GM21447 (cell line): ENCODE results near the gene CLK4.

Experiments
- ATAC-seq: cut with Tn5 transposase; IDR thresholded peaks from one replicate; pipeline ENCODE4 v1.9.1; 2021; ENCODE audit not compliant: unreplicated experiment

Gene CLK4

DNA sequence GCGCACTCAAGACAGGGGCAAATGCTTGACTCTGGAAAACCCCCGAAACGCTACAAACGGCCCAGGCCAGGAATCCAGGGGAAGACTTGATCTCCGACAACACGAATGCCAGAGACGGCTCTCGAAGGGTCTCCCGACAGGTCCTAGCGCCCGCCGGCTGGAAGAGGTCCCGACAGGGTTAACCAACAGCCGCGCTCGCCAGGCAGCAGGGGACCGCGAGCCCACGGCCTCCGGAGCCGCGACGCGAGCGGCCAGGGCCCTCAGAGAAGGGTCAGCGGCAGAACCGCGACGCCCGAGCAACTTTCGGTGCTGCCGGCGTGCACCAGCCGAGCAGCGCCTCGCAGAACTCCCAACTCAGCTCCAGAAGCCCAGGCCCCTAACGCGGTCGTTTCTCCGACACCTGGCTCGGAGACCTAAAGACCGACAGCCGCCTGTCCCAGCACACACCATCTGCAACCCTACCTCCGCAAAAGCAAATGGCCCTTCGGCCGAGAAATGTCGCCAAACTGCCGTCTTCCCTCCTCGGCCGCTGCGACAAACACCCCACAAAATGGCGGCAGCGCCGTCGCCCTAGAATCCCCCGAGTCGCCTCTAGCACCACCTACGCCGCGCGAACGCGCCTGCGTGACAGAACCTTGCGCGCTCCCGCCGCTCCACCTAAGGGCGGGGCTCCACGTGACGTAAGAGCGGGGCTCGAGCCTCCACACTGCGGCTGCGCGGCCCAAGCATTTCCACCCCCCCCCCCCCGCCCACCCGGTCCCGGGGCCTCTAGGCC, at the start of gene CLK4:
Gene CLK4 (minus strand): TSS at position 567 of the 775 bp plus-strand sequence. CDS start 3,634 bp downstream, outside the sequence.
- ATAC-seq, result peak; percentile 79

DNA sequence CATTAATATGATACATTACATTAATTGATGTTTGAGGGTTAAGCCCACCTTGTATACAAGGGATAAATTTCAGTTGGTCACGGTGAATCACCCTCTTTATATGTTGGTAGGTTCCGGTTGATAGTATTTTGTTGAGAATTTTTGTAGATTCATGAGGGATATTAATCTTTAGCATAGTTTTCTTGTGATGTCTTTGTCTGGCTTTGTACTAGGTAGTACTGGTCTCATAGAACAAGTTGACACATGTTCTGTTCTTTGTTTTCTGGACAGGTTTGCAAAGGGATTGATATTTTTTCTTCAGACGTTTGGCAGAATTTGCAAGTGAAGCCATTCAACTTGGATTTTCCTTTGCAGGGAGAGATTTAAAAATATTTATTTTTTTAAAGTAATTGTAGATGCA, 49.1 kb upstream of the CLK4 start:
- ATAC-seq, result no peak

DNA sequence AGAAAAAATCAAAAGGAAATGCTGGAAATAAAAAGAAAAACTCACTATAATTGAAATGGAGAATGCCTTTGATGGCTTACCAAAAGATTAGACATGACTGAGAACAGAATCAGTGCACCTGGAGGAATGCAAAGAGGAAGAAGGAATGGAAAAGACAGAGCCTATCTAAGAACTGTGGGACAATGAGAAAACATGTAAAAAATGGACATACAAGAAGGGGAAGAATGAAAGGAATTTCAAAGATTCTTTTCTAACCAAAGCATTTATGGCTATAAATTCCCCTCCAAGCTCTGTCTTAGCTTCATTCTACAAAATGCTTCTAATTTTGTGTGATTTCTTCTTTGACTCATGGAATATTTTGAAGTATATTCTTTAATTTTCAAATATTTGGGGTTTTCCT, 47.5 kb upstream of the CLK4 start:
- ATAC-seq, result no peak

DNA sequence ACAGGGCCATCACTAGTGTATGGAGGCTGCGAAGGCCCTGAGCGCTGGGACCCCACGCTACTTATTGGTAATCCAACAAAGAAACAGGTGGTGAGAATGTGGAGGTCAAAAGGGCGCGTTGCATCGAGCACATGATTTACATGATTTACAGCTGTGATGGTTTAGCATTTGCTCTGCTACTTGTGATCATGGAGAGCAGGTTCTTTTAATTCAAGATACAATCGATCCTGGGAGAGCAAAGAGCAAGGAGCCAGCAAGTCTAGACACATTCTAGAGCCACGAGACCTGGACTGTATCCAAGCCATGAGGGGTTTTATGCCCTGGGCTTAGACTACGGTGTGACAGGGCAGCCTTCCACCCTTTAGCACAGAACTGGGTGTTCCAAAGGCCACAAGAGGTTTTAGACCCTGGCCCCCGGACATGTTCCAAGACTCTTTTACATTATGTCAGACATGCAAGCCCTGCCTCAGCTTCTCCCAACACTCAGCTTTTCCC, 47.0 kb upstream of the CLK4 start:
- ATAC-seq, result no peak

DNA sequence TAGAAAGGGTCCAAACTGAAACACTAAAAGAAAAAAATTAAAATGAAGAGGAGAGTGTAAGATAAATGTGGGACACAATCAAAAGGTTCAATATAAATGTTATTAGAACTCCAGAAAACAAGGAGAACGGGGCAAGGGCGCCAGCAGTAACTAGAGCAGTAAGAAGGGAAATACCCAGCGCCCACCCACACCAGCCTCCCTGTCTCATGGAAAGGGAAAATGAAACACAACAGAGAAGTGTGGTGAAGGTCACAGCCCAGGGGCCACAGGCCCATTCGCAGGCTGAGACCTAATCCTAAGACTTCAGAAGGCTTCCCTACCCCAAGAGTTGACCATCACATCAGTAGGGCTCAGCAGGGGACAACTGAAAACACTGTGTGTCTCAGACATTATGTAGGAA, 45.8 kb upstream of the CLK4 start:
- ATAC-seq, result no peak

DNA sequence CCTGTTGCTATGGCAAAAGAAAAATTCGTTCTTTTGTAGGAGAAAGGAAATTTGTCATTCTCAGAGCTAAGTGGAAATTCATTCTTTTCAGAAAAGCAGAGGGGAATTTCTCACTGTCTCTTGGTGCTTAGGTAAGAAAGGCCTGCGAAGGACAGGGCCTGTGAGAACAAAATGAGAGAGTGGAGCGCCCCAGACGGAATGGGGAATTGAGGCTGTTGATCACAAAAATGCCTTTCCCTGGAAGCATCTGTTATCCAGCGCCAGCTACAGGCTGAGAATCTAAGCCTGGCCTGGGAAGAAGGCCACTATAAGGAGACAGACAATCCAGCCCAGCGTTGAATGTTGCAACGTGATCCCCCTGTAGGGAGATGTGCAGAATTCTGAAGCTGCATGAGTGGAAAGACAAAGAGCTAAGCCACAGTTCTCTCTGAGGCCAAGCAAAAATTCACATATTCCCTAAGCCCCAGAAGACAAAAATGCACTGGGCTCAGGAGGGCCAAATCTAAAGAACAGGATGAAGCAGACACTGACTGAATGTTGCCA, 44.8 kb upstream of the CLK4 start:
- ATAC-seq, result no peak

DNA sequence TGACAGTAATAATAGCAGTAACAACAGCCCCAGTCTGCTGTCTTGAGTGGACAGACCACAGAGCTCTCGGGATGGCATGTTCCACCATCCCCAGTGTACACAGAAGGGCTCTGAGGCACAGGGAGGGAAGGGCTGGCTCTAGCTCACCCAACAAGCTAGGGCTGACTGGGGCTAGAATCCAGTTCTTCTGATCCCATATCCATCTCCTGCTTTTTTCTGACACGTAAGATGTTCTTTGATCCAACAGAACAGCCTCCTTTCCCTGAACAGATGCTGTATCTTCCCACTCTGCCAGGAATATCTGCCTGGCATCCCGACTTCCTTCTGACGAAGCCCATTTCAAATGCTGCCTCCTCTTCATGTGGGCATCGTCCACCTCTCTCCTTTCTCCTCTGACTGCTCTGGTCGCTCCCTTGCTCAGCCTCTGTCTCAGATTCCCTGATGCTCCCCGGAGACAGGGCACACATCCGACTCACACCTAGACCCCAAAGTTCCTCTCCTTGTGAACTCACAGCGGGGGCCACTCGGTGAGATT, 43.6 kb upstream of the CLK4 start:
- ATAC-seq, result no peak

DNA sequence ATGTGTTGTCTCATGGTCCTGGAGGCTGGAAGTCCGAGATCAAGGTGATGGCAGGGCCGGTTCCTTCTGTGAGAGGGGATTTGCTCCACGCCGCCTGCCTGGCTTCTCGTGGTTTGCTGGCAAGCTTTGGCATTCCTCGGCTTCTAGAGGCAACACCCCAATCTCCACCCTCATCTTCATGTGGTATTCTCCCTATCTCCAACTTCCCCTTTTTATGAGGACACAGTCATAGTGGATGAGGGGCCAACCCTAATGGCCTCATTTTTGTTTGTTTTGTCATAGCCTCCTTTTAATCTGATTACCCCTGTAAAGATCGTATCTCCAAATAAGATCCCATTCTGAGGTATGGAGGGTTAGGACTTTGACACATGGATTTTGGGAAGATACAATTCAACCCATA, 41.7 kb upstream of the CLK4 start:
- ATAC-seq, result no peak

DNA sequence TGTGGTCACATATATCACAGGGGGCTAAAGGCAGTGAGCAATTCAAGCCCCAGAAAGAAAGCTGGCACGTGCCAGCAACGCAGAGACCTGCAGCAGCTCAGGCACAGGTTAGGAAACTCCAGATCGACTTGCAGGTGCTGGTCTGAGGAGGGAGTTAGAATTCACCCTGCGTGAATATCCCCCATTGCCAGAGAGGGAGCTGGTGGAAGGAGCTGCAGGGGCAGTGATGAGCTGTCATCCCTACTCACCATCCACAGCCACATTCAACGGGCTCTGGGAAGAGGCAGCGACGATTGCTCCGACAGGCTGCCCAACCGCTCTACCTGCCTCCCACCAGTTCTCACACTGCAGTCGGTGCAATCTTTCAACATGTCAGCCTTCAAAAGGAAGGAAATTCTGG, 40.8 kb upstream of the CLK4 start:
- no peak for ATAC-seq

DNA sequence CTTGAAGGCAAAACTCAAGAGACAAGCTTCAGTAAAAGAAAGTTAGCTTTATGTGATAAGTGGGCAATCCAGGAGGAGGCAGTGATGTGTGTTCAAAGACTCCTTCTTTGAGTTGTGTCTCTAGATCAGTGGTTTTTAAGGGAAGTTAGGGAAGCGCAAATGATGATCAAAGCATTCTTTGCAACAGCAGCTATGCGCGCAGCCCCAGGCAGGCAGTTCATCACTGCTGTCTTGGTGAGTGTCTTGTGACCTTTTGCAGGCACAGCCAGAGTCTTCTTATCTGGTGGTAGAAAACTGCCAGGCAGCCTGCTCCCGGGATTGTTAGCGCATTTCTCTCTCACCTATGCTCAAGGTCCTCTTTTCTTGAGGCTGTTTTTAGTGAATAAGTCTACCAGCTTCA, 40.3 kb upstream of the CLK4 start:
- no peak for ATAC-seq

DNA sequence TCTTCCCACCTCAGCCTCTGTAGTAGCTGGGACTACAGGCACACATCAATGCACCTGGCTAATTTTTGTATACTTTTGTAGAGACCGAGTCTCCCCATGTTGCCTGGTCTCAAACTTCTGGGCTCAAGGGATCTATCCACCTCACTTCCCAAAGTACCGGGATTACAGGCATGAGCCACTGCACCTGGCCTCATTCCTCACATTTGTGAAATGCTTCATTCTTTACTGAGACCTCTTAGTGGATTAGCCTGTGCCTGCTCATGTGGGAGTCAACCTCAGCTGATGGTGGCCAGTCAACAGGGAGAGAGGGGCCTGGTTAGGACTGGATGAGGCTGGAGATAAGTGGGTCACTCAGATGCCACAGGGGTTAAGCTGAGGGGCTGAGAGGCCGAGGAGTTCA, 37.3 kb upstream of the CLK4 start:
- ATAC-seq, result no peak

DNA sequence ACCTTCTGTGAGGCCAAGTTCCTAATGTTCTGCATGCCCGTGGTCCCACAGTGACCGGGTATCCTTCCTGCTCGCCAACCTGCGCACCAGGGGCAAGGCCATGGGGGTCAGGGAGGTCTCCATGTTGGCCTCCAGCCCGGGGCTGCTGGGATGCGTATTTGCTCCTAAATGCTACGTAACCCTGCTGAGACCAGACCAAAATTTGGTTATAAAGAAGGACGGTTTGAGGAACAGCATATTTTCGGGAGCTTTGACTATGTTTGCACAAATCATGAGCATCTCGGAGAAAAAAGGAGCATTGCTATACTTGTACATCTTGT, 35.7 kb upstream of the CLK4 start:
- no peak for ATAC-seq

DNA sequence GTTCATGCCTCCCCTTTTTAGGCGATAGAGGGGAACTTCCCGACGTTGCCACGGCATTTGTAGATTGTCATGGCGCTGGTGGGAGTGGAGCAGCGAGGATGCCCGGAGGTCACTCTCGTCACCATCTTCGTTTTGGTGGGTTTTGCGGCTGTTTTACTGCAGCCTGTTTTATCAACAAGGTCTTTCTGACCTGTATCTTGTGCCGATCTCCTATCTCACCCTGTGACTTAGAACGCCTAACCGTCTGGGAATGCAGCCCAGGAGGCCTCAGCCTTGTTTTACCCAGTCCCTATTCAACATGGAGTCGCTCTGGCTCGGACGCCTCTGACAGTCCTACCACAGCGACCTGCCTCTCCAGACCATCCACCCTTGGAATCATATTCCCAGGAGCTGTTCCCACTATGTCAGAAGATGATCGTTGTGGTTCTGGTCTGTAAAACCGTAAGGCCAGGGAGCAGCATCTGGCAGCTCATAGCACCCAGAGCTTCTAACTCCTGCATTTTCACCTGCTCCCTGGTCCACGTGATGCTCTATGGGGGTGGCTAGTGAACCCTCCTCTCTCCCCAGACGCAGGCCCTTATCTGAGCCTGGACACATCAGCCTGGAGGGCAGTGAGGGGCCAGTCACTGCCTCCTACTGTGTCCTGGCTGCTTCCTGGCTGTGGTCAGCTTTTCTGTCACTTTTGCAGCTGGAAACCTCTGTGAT, 35.1 kb upstream of the CLK4 start:
- no peak for ATAC-seq

DNA sequence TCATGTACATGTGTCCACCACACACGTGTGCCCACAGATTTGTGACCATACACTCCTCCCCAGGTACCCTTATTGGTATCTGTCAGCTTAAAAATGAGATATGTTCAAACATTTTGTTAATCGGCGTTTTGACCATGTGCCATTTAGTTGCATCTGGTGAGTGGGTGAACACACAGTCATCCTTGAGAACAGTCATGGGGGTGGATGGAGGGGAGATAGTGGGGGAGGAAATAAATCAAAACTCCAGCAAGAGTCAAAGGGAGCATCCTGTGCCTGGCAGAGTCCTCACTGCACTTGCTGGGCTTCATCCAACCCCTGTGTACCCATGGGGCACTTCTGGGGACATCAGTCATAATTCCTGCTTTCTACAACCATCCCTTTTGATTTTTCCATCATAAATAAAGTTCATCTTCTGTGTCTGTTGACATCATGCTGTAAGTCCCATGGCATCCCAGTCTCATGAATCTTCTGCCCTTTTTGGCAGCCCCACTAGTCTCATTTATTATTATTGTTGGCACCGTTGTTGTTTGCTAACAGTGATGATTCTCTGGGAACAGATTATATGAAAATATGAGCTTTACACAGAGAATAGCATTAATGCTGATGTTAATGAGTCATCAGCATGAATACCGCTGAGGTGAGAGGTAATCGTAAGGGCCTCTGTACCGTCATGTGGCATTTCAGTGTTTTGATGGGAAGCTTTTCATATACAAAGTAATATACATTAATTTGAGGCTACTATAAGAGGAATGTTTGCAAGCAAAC, 24.4 kb upstream of the CLK4 start:
- ATAC-seq, result no peak

DNA sequence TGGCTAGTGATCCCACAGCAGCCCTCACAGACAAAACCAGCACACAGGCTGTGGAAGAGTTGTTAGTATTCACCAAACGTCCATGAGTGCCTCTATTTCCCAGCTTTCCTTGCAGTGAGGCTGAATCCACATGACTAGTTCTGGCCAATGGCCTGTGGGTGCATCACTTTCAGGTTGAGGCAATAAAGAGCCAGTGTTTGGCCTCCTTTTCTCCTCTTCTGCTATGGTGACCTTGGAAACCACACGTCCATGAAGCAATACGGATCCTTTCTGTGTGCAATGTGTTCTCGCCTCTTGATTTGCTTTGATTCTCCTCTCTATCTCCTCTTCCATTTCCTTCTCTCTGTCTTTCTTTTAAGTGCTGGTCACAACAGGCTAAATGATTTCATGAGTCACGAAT, 23.4 kb upstream of the CLK4 start:
- ATAC-seq, result no peak

DNA sequence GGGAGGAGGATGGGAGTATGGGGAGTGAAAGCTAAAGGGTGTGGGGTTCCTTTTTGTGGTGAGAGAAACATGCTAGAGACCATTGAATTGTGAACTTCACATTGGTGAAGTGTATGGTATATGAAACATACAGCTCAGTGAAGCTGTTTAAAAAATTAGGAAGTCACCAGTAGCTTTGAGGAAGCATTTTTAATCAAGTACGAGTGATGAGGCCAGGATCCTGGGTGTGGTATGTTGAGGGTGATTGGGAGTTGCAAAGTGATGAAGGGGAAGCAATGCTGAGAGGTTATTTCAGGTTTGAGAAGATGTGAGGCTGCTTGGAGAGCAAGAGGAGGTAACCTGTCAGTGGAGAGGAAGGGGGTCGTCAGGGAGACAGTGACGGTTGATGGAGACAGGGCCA, 22.7 kb upstream of the CLK4 start:
- no peak for ATAC-seq

DNA sequence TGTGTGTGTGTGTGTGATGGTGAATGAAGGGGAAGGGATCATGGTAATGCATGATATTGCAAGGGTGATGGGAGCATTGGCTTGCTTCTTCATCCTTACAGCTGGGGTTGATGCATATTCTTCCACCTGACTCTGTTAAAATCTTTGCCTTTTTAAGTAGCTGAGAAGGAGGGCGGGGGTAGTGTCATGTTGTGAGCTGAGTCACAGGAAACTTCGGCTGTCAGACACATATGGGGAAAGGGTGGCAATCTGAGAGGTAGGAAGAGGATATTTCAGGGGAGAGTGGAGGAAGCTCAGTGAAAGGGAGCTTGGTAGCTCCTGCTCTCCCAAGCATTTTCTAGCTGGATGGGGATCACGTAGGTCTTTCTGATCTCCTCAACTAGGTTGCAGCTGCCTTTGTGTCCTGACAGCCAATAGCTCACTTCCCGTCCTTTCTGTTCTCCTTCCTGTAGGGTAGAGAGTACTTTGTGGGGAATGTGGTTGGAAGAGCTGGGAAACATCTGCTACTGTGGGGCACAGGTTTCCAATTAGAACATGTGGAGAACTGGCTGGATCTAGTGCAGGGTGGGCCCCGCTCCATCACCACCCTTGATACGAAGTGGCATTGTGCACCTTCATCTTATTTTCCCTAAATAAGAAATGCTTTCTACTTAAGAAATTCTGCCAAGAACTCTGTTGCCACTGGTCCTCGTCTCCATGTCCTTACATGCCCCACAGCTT, 18.1 kb upstream of the CLK4 start:
- no peak for ATAC-seq

DNA sequence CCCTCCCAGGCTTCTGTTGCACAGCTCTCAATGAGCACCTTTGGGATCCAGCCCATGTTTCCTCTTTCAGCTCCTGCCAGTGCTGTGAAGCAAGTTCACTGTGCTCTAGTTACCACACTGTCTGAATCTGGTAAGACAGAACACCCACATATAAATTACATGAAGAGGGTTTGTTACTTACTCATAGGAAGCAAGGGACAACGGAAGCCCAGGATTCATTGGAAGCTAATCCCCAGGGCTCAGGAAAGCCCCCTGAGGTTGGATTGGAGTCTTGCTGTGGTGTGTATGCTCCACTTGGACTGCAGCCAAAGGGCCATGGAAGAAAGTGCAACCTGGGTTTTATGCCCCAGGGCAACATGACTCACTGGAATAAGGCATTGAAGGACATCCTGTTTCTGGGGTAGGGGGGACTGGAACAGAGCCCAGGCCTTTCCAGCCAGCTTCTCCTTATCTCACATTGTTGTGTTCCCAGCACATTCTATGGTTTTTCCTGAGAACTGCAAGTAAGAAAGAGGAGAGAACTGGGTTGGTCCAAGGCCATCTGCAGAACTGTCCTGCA, 15.6 kb upstream of the CLK4 start:
- ATAC-seq, result no peak

DNA sequence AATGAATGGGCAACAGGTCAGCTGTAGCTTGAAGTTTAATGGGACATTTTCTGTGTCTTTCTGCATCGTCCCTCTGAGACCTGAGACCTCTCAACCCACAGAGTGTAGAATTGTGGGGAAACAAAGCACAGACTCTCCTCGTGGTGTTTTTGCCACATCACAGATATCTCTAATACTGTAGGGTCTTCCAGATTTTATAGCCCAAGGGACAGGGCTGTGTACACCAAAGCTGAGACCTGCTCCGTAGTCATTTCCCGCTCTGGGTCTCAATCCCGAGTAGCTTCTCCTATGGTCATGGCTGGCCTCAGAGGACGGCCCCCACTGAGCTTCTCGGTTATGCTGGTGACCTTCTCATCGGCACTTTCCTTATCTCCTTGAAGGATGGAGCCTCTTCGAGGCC, 14.9 kb upstream of the CLK4 start:
- ATAC-seq, result no peak

DNA sequence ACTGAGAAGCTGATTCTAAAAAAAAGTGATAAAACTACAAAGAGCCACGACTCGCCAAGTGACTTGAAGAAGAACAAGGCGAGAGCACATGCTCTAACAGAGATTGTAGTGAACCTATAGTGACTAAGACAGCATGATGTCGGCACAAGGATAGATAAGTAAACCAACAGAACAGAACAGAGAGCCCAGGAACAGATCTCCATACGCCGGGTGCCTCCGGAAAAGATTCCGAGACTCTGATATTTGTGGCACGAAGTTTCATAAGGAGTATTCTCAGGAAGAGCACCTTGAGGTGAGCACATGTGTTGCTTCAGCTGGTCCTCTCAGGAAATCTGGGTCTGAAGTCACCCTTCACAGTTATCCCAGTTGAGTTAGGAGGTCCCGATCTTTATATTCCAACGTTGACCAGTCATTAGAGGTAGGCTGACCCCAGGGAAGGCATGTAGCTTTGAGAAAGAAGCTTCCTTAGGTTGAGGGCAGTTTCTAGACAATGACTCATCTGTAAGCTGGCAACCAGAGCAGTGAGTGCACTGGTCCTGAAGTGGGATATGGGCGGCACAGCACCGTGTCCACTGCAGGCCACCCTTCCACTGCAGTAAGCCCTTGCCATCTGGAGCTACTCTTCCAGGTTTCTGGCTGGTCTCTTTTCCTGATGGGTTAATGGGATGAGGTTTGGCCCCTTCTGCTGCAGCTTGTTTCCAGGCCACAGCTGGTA, 13.6 kb upstream of the CLK4 start:
- no peak for ATAC-seq
